ENCODE results near the gene ENPP3. TPM values are rescaled to one million over a fixed set of nuclear protein-coding genes. Genes with fewer than 3 reads are reported as not detected.

ENPP3 gene
- total RNA-seq, 2 experiments from 2014 or later: 0.22 to 0.34 TPM

DNA sequence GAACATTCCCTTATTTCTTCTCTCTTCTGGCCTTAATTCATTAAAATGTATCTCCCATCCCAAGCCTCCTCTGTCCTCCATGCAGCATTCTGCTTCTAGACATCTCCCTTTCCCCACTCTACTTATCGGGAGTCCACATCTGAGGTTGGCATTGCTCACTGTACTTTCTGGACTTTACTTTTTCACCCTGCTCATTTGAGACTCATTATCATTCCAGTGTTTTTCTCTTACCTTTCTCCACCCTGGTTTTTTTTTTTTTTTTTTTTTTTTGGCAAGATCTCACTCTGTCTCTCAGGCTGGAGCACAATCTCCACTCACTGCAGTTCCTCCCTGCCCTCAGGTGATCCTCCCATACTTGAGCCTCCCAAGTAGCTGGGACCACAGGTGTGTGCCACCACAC is 4.5 kb downstream of the ENPP3 start:
- H3K36me3 Mint-ChIP-seq (ENCODE audit: low read depth): no peaks in the 10 kb centered on the region
- ATAC-seq (ENCODE audit: poor library complexity) (no peak), DNase-seq (no peak)
- intact Hi-C loops (cut with DNase I, micrococcal nuclease): no loop called here
- no peaks in the 10 kb centered on the region for H3K9me3 ChIP-seq (ENCODE audit: control insufficient read depth in 1 of 2, insufficient read depth in 1 of 2, low read length in 2 of 2)
- no peaks in the 10 kb centered on the region for H3K36me3 ChIP-seq (ENCODE audit: insufficient read depth, low read length)
- H3K4me1 Mint-ChIP-seq (ENCODE audit: low read depth): no peaks in the 10 kb centered on the region
- ChIA-PET CTCF (no interaction called here), POLR2A (no interaction called here)
- H3K4me3 ChIP-seq (ENCODE audit: low read length): no peak overlapping the region
- H3K27ac ChIP-seq (ENCODE audit: low read depth in 1 of 2, low read length in 2 of 2): no peak overlapping the region
- no peaks in the 10 kb centered on the region for H3K9me3 Mint-ChIP-seq
- no peak for TF ChIP-seq CTCF (IDR thresholded peaks at IDR 0.05)
- H3K27me3 Mint-ChIP-seq: no peaks in the 10 kb centered on the region
- H3K27me3 ChIP-seq (ENCODE audit: control insufficient read depth in 1 of 2, insufficient read depth in 2 of 2, low read length in 2 of 2): no peaks in the 10 kb centered on the region
- no peak overlapping the region for H3K4me3 Mint-ChIP-seq
- H3K27ac Mint-ChIP-seq: no peak overlapping the region
- no peaks in the 10 kb centered on the region for H3K4me1 ChIP-seq (ENCODE audit: insufficient read depth, low read length)

DNA sequence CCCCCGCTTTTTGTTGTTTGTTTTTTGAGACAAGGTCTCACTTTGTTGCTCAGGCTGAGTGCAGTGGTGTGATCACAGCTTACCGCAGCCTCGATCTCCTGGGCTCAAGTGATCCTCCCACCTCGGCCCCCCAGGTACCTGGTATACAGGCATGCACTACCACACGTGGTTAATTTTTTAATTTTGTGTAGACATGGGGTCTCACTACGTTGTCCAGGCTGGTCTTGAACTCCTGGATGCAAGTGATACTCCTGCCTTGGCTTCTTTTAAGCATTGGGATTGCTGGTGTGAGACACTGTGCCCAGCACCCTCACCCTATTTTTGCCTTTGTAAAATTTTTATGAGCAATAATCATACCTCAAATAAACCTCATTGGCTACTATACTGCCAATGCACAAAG is 5.5 kb downstream of the ENPP3 start:
- ATAC-seq (ENCODE audit: poor library complexity) (no peak), DNase-seq (no peak)
- H3K27me3 ChIP-seq (ENCODE audit: control insufficient read depth in 1 of 2, insufficient read depth in 2 of 2, low read length in 2 of 2): no peaks in the 10 kb centered on the region
- H3K27ac ChIP-seq (ENCODE audit: low read depth in 1 of 2, low read length in 2 of 2): no peak overlapping the region
- H3K4me1 Mint-ChIP-seq (ENCODE audit: low read depth): no peaks in the 10 kb centered on the region
- H3K27me3 Mint-ChIP-seq: no peaks in the 10 kb centered on the region
- intact Hi-C loops (cut with DNase I, micrococcal nuclease): no loop called here
- H3K36me3 ChIP-seq (ENCODE audit: insufficient read depth, low read length): no peaks in the 10 kb centered on the region
- no peak overlapping the region for H3K27ac Mint-ChIP-seq
- no peaks in the 10 kb centered on the region for H3K9me3 Mint-ChIP-seq
- no peaks in the 10 kb centered on the region for H3K4me1 ChIP-seq (ENCODE audit: insufficient read depth, low read length)
- CTCF ChIA-PET: no interaction called here
- POLR2A ChIA-PET: interaction anchor here (0.6 kb wide), 1 partner anchor 12 kb away, joined by 3 read pairs; no protein-coding TSS in a partner anchor
- TF ChIP-seq CTCF (IDR thresholded peaks at IDR 0.05): no peak
- H3K4me3 Mint-ChIP-seq: no peak overlapping the region
- H3K9me3 ChIP-seq (ENCODE audit: control insufficient read depth in 1 of 2, insufficient read depth in 1 of 2, low read length in 2 of 2): no peaks in the 10 kb centered on the region
- no peaks in the 10 kb centered on the region for H3K36me3 Mint-ChIP-seq (ENCODE audit: low read depth)
- no peak overlapping the region for H3K4me3 ChIP-seq (ENCODE audit: low read length)

DNA sequence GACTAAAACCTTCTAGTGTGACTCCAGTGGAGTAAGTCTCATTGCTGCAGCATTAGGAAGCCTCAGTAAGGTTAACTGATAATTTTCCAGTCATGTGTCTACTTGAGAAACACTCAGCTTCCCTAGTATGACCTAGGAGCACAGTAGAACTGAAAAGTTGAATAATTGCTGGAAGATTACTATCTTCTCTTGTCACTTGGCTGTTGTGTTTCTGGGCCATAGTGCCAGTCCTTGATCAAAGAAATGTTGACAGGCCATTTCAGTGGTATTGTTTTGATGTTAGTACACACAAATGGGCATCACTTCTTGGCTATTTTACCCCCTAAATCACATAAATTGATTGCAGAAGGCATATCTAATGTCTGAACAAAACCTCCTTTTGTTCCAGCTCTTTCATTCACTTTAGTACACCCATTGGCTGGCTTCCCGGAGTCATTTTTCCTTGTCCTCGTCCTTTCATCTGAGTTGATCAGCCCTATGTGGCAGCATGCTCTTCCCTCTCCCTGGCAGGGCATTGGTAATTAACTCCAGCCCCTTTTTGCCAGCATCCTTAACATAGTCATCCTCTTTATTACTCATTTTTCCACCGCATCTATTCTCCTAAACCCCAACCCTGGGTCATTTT is 6.0 kb downstream of the ENPP3 start:
- Histone ChIP-seq H3K36me3 (ENCODE audit: insufficient read depth, low read length) (no peaks in the 10 kb centered on the region), H3K27me3 (ENCODE audit: control insufficient read depth in 1 of 2, insufficient read depth in 2 of 2, low read length in 2 of 2) (no peaks in the 10 kb centered on the region), H3K4me3 (ENCODE audit: low read length) (no peak overlapping the region), H3K27ac (ENCODE audit: low read depth in 1 of 2, low read length in 2 of 2) (no peak overlapping the region), H3K9me3 (ENCODE audit: control insufficient read depth in 1 of 2, insufficient read depth in 1 of 2, low read length in 2 of 2) (no peaks in the 10 kb centered on the region), H3K4me1 (ENCODE audit: insufficient read depth, low read length) (no peaks in the 10 kb centered on the region)
- DNase-seq (no peak), ATAC-seq (ENCODE audit: poor library complexity) (no peak)
- H3K4me1 Mint-ChIP-seq (ENCODE audit: low read depth): no peaks in the 10 kb centered on the region
- no peaks in the 10 kb centered on the region for H3K9me3 Mint-ChIP-seq
- ChIA-PET CTCF (no interaction called here), POLR2A (interaction anchor here (0.6 kb wide), 1 partner anchor 13 kb away, joined by 3 read pairs; no protein-coding TSS in a partner anchor)
- no peak overlapping the region for H3K27ac Mint-ChIP-seq
- H3K27me3 Mint-ChIP-seq: no peaks in the 10 kb centered on the region
- intact Hi-C loops (cut with DNase I, micrococcal nuclease): no loop called here
- no peak overlapping the region for H3K4me3 Mint-ChIP-seq
- H3K36me3 Mint-ChIP-seq (ENCODE audit: low read depth): no peaks in the 10 kb centered on the region
- TF ChIP-seq CTCF (IDR thresholded peaks at IDR 0.05): no peak

Data from CD4-positive, alpha-beta T cell (primary cell).